Measurements from ENCODE around the gene CTSD. TPM values are rescaled to one million over a fixed set of nuclear protein-coding genes. Genes with fewer than 3 reads are reported as not detected.
A peak's percentile ranks its signal among the peaks of the same experiment; 100 is the strongest.

The CTSD gene
- total RNA-seq, 2 experiments from 2014 or later: 38.8 to 41.5 TPM

GRCh38 chr11:1745701-1746320, 17.9 kb downstream of the CTSD start:
- Mint-ChIP-seq H3K9me3 (ENCODE audit: low read depth) (peaks cover 4% of the 10 kb centered on the region), H3K36me3 (ENCODE audit: low read depth) (no peaks in the 10 kb centered on the region), H3K27me3 (peaks cover 14% of the 10 kb centered on the region), H3K4me1 (peaks cover 13% of the 10 kb centered on the region), H3K4me3 (no peak overlapping the region), H3K27ac (no peak overlapping the region)
- intact Hi-C loops (cut with DNase I, micrococcal nuclease): no loop called here
- CTCF ChIA-PET: no interaction called here
- POLR2A ChIA-PET: interaction anchor here (0.6 kb wide), 1 partner anchor 171 kb away, joined by 3 read pairs; no protein-coding TSS in a partner anchor
- no peak for ATAC-seq
- no peak for DNase-seq

- H3K4me3 Mint-ChIP-seq: no peak overlapping the region
- no peaks in the 10 kb centered on the region for H3K36me3 Mint-ChIP-seq (ENCODE audit: low read depth)
- POLR2A ChIA-PET: no interaction called here
- CTCF ChIA-PET: no interaction called here
- no peak for DNase-seq
- peaks cover 9% of the 10 kb centered on the region for H3K27me3 Mint-ChIP-seq
- ATAC-seq: no peak
- peaks cover 4% of the 10 kb centered on the region for H3K9me3 Mint-ChIP-seq (ENCODE audit: low read depth)
- intact Hi-C loops (cut with DNase I, micrococcal nuclease): no loop called here
- no peak overlapping the region for H3K27ac Mint-ChIP-seq
- peaks cover 8% of the 10 kb centered on the region for H3K4me1 Mint-ChIP-seq
Observed at GRCh38 chr11:1744891-1745700, 18.6 kb downstream of the CTSD start.

- Mint-ChIP-seq H3K36me3 (ENCODE audit: low read depth) (no peaks in the 10 kb centered on the region), H3K27ac (no peak overlapping the region), H3K4me3 (no peak overlapping the region), H3K9me3 (ENCODE audit: low read depth) (peaks cover 4% of the 10 kb centered on the region), H3K27me3 (peaks cover 2% of the 10 kb centered on the region), H3K4me1 (peaks cover under 1% of the 10 kb centered on the region)
- DNase-seq (no peak), ATAC-seq (no peak)
- POLR2A ChIA-PET: no interaction called here
- intact Hi-C loops (cut with DNase I, micrococcal nuclease): no loop called here
- CTCF ChIA-PET: interaction anchor here (0.5 to 0.6 kb wide), 2 partner anchors 38 to 40 kb away, joined by 3 read pairs; no protein-coding TSS in a partner anchor
Observed at GRCh38 chr11:1744137-1744886, 19.4 kb downstream of the CTSD start.

- CTCF ChIA-PET: interaction anchor here (0.6 kb wide), 1 partner anchor 39 kb away, joined by 3 read pairs; no protein-coding TSS in a partner anchor
- Mint-ChIP-seq H3K36me3 (ENCODE audit: low read depth) (no peaks in the 10 kb centered on the region), H3K4me1 (no peaks in the 10 kb centered on the region), H3K9me3 (ENCODE audit: low read depth) (peaks cover 4% of the 10 kb centered on the region), H3K27me3 (peaks cover 2% of the 10 kb centered on the region), H3K27ac (no peak overlapping the region), H3K4me3 (no peak overlapping the region)
- intact Hi-C loops (cut with DNase I, micrococcal nuclease): no loop called here
- no peak for ATAC-seq
- no peak for DNase-seq
- POLR2A ChIA-PET: no interaction called here
Observed at GRCh38 chr11:1743585-1744136, 20.1 kb downstream of the CTSD start.

- intact Hi-C loops (cut with DNase I, micrococcal nuclease): no loop called here
- Mint-ChIP-seq H3K27me3 (no peaks in the 10 kb centered on the region), H3K4me1 (no peaks in the 10 kb centered on the region), H3K36me3 (ENCODE audit: low read depth) (no peaks in the 10 kb centered on the region), H3K4me3 (no peak overlapping the region), H3K27ac (no peak overlapping the region), H3K9me3 (ENCODE audit: low read depth) (peaks cover 4% of the 10 kb centered on the region)
- ChIA-PET POLR2A (no interaction called here), CTCF (interaction anchor here (0.6 kb wide), 2 partner anchors 50 to 213 kb away, joined by 3 read pairs; no protein-coding TSS in a partner anchor)
- ATAC-seq (no peak), DNase-seq (no peak)
Observed at GRCh38 chr11:1742869-1743584, 20.7 kb downstream of the CTSD start.

- H3K4me1 Mint-ChIP-seq: no peaks in the 10 kb centered on the region
- no peaks in the 10 kb centered on the region for H3K36me3 Mint-ChIP-seq (ENCODE audit: low read depth)
- intact Hi-C loops (cut with DNase I, micrococcal nuclease): no loop called here
- peak; percentile 80 for ATAC-seq
- H3K27me3 Mint-ChIP-seq: no peaks in the 10 kb centered on the region
- H3K9me3 Mint-ChIP-seq (ENCODE audit: low read depth): peaks cover 4% of the 10 kb centered on the region
- no peak overlapping the region for H3K4me3 Mint-ChIP-seq
- peak; percentile 30 for DNase-seq
- CTCF ChIA-PET: interaction anchor here (0.6 kb wide), 2 partner anchors 49 to 213 kb away, joined by 3 read pairs; no protein-coding TSS in a partner anchor
- POLR2A ChIA-PET: no interaction called here
- H3K27ac Mint-ChIP-seq: no peak overlapping the region
Observed at GRCh38 chr11:1742371-1742770, 21.4 kb downstream of the CTSD start.

GRCh38 chr11:1741741-1742140, 22.0 kb downstream of the CTSD start:
- ChIA-PET POLR2A (no interaction called here), CTCF (no interaction called here)
- intact Hi-C loops (cut with DNase I, micrococcal nuclease): no loop called here
- H3K9me3 Mint-ChIP-seq (ENCODE audit: low read depth): peaks cover 6% of the 10 kb centered on the region
- no peaks in the 10 kb centered on the region for H3K4me1 Mint-ChIP-seq
- no peak overlapping the region for H3K27ac Mint-ChIP-seq
- H3K27me3 Mint-ChIP-seq: no peaks in the 10 kb centered on the region
- H3K36me3 Mint-ChIP-seq (ENCODE audit: low read depth): no peaks in the 10 kb centered on the region
- no peak overlapping the region for H3K4me3 Mint-ChIP-seq
- ATAC-seq (no peak), DNase-seq (no peak)

- H3K27me3 Mint-ChIP-seq: peaks cover 4% of the 10 kb centered on the region
- ChIA-PET POLR2A (no interaction called here), CTCF (no interaction called here)
Observed at GRCh38 chr11:1740786-1741530, 22.8 kb downstream of the CTSD start.

GRCh38 chr11:1739576-1739975, 24.2 kb downstream of the CTSD start:
- intact Hi-C loops (cut with DNase I, micrococcal nuclease): no loop called here
- ChIA-PET POLR2A (no interaction called here), CTCF (interaction anchor here (0.7 kb wide), 1 partner anchor 413 kb away, joined by 3 read pairs; no protein-coding TSS in a partner anchor)

More at GRCh38 chr11:1740786-1741530, 22.8 kb downstream of the CTSD start:
- Mint-ChIP-seq H3K27ac (no peak overlapping the region), H3K9me3 (ENCODE audit: low read depth) (peaks cover 4% of the 10 kb centered on the region), H3K36me3 (ENCODE audit: low read depth) (no peaks in the 10 kb centered on the region), H3K4me3 (no peak overlapping the region), H3K4me1 (no peaks in the 10 kb centered on the region)
- intact Hi-C loops (cut with DNase I, micrococcal nuclease): no loop called here
- DNase-seq (no peak), ATAC-seq (no peak)

GRCh38 chr11:1738380-1738779, 25.3 kb downstream of the CTSD start:
- Mint-ChIP-seq H3K4me3 (no peak overlapping the region), H3K9me3 (ENCODE audit: low read depth) (peaks cover 3% of the 10 kb centered on the region), H3K27me3 (peaks cover 7% of the 10 kb centered on the region), H3K4me1 (peaks cover 11% of the 10 kb centered on the region), H3K27ac (no peak overlapping the region), H3K36me3 (ENCODE audit: low read depth) (no peaks in the 10 kb centered on the region)
- CTCF ChIA-PET: interaction anchor here (0.9 kb wide), 1 partner anchor 95 kb away, joined by 3 read pairs; no protein-coding TSS in a partner anchor
- POLR2A ChIA-PET: no interaction called here
- DNase-seq (no peak), ATAC-seq (no peak)
- intact Hi-C loops (cut with DNase I, micrococcal nuclease): no loop called here

More at GRCh38 chr11:1739576-1739975, 24.2 kb downstream of the CTSD start:
- Mint-ChIP-seq H3K36me3 (ENCODE audit: low read depth) (no peaks in the 10 kb centered on the region), H3K27ac (no peak overlapping the region), H3K4me1 (no peaks in the 10 kb centered on the region), H3K9me3 (ENCODE audit: low read depth) (peaks cover 3% of the 10 kb centered on the region), H3K4me3 (no peak overlapping the region), H3K27me3 (peaks cover 5% of the 10 kb centered on the region)
- ATAC-seq: no peak
- DNase-seq: no peak

All from activated CD4-positive, alpha-beta T cell treated with anti-CD3 and anti-CD28 coated beads for 36 hours (primary cell).